Left lung (tissue), 14 donors: Measurements from ENCODE around the gene ETV2. TPM values are rescaled to one million over a fixed set of nuclear protein-coding genes. Genes with fewer than 3 reads are reported as not detected.
"Not testable (repeated sequence)": the region's sequence is repeated elsewhere in the genome, so short reads cannot be mapped to it uniquely, and the experiment has no call there.

ENCODE experiments used
- ATAC-seq: fragments of 200-7000 bp; cut with Tn5 transposase; one replicate; pipeline ENCODE4 v1.9.1; 2020; ENCODE audit warnings: moderate library complexity
- DNase-seq, 4 donors: peaks; one replicate each; pipeline ENCODE4 v3.0.0-alpha.2; 2013 to 2020
- H3K27ac ChIP-seq, 2 donors: fragments of 200-600 bp; sonication (generic) in 1 of 2; one replicate each; pipeline versions ENCODE4 v1.5.0 to v1.8.0; 2020 to 2021
- H3K27me3 ChIP-seq, 2 donors: fragments of 200-600 bp; sonication (generic) in 1 of 2; one replicate each; pipeline versions ENCODE4 v1.5.0 to v1.8.0; 2020 to 2021
- H3K36me3 ChIP-seq, 2 donors: fragments of 200-600 bp; sonication (generic) in 1 of 2; one replicate each; pipeline versions ENCODE4 v1.5.0 to v1.8.0; 2020 to 2021
- H3K4me1 ChIP-seq, 2 donors: fragments of 200-600 bp; one replicate each; pipeline ENCODE4 v1.8.0; 2021
- H3K4me3 ChIP-seq, 2 donors: fragments of 200-600 bp; sonication (generic) in 1 of 2; one replicate each; pipeline versions ENCODE4 v1.5.0 to v1.8.0; 2020 to 2021; ENCODE audit warnings: mild to moderate bottlenecking in 1 of 2
- H3K9me3 ChIP-seq, 2 donors: fragments of 200-600 bp; sonication (generic) in 1 of 2; one replicate each; pipeline versions ENCODE4 v1.5.0 to v1.8.0; 2020 to 2021
- intact Hi-C, 2 donors: fragments of 100-400 bp; cut with DNase I; formaldehyde crosslinking; loops; one replicate each; pipeline versions ENCODE4 v1.11.2 to v1.14.2; 2022
- long read RNA-seq, 12 donors: library from polyadenylated mRNA in 2 of 12; unstranded in 2 of 12; transcript quantifications; one replicate each; pipeline ENCODE4 v2.0.0 and lab custom pipeline, GENCODE V29; 2019 to 2026
- polyA plus RNA-seq, 6 donors: library from polyadenylated mRNA; unstranded; fragments of 120-200 nt; gene quantifications; one replicate each; pipeline ENCODE4 v1.2.1, GENCODE V29; 2013; ENCODE audit not compliant: insufficient read length in 6 of 6
- total RNA-seq, 2 donors: library from RNA; stranded (reverse); fragmentation: NEBNext Ultra II Directional; extraction: Animal tissue kit (Norgen Biotek cat#: 25700); gene quantifications; one replicate each; pipeline ENCODE4 v1.2.1, GENCODE V29; 2021
- TF ChIP-seq, protein P1 (sequence below), 2 donors: fragments of 200-600 bp; sonication (generic) in 1 of 2; IDR thresholded peaks; one replicate each; pipeline versions ENCODE4 v1.5.0 to v1.8.0; 2021; ENCODE audit warnings: antibody characterized with exemption in 2 of 2
- donor health status: DM: no; HTN: yes; CAD: no.
- donor health status: DM: no; HTN: no; CAD: no.

The ETV2 gene
- total RNA-seq = 1 to 10 TPM in 1 of 2 donors, under 1 TPM in 1; 0.79 to 1.0 TPM
- polyA plus RNA-seq = 1 to 10 TPM; 1.5 to 3.5 (median 2.2) TPM
- long read RNA-seq, donor 1, partial matches to known transcripts = 5 of 6 reads
- long read RNA-seq, donor 1, other reads (novel, unspliced or antisense) = 0 of 6 reads
- long read RNA-seq, donor 2, partial matches to known transcripts = 0 of 1 reads
- long read RNA-seq, donor 2, other reads (novel, unspliced or antisense) = 0 of 1 reads
- long read RNA-seq, donor 3, partial matches to known transcripts = 0 of 1 reads
- long read RNA-seq, donor 3, other reads (novel, unspliced or antisense) = 0 of 1 reads
- long read RNA-seq, donor 4, partial matches to known transcripts = 6 of 6 reads
- long read RNA-seq, donor 4, other reads (novel, unspliced or antisense) = 0 of 6 reads
- long read RNA-seq, donor 5 = 0 reads
- long read RNA-seq, donor 6 = 0 reads
- long read RNA-seq, donor 7 = 0 reads
- long read RNA-seq, donor 8, partial matches to known transcripts = 0 of 1 reads
- long read RNA-seq, donor 8, other reads (novel, unspliced or antisense) = 0 of 1 reads
- long read RNA-seq, donor 9 = 0 reads
- long read RNA-seq, donor 10, partial matches to known transcripts = 3 of 3 reads
- long read RNA-seq, donor 10, other reads (novel, unspliced or antisense) = 0 of 3 reads
- long read RNA-seq, donor 11 = 0 reads
- long read RNA-seq, donor 12 = 0 reads

- Histone ChIP-seq H3K9me3 (no peaks in the 10 kb centered on the region), H3K36me3 (peaks cover 0 to 19% of the 10 kb centered on the region in 2 donors), H3K4me3 (no peak within 1 kb of the TSS), H3K27me3 (no peaks in the 10 kb centered on the region), H3K4me1 (peaks cover 3 to 36% of the 10 kb centered on the region in 2 donors), H3K27ac (no peak within 1 kb of the TSS)
- TF ChIP-seq, protein P1, sequence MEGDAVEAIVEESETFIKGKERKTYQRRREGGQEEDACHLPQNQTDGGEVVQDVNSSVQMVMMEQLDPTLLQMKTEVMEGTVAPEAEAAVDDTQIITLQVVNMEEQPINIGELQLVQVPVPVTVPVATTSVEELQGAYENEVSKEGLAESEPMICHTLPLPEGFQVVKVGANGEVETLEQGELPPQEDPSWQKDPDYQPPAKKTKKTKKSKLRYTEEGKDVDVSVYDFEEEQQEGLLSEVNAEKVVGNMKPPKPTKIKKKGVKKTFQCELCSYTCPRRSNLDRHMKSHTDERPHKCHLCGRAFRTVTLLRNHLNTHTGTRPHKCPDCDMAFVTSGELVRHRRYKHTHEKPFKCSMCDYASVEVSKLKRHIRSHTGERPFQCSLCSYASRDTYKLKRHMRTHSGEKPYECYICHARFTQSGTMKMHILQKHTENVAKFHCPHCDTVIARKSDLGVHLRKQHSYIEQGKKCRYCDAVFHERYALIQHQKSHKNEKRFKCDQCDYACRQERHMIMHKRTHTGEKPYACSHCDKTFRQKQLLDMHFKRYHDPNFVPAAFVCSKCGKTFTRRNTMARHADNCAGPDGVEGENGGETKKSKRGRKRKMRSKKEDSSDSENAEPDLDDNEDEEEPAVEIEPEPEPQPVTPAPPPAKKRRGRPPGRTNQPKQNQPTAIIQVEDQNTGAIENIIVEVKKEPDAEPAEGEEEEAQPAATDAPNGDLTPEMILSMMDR (IDR thresholded peaks at IDR 0.05) = no peak
- intact Hi-C loops = no loop called here
- no peak for ATAC-seq
- DNase-seq = peak in 1 of 4 donors; percentile 55
Measured at GRCh38 chr19:35641515-35642151, at the start of gene ETV2. Gene ETV2 (plus strand): TSS chr19:35641745. CDS start chr19:35642461, 716 bp downstream.

GRCh38 chr19:35592226-35592625 lies 49.3 kb upstream of the ETV2 start:
- Histone ChIP-seq H3K27me3 (peaks cover 0 to 28% of the 10 kb centered on the region in 2 donors), H3K9me3 (no peaks in the 10 kb centered on the region), H3K36me3 (no peaks in the 10 kb centered on the region), H3K4me1 (no peaks in the 10 kb centered on the region), H3K4me3 (no peak overlapping the region), H3K27ac (no peak overlapping the region)
- DNase-seq = peak in 2 of 4 donors; percentile 23 to 53
- peak; percentile 58 for ATAC-seq
- TF ChIP-seq, protein P1 (IDR thresholded peaks at IDR 0.05) = peak; percentile 30 to 37
- intact Hi-C loops = no loop called here

GRCh38 chr19:35595026-35595425 lies 46.5 kb upstream of the ETV2 start:
- H3K4me3 ChIP-seq, H3K9me3 ChIP-seq, H3K27ac ChIP-seq, H3K4me1 ChIP-seq, DNase-seq, ATAC-seq, H3K36me3 ChIP-seq, intact Hi-C loops: not testable (repeated sequence)
- H3K27me3 ChIP-seq = peaks cover 0 to 28% of the 10 kb centered on the region in 2 donors

GRCh38 chr19:35595928-35596327 lies 45.6 kb upstream of the ETV2 start:
- no peak for DNase-seq
- intact Hi-C loops = no loop called here
- no peaks in the 10 kb centered on the region for H3K9me3 ChIP-seq
- no peak overlapping the region for H3K27ac ChIP-seq
- H3K36me3 ChIP-seq = no peaks in the 10 kb centered on the region
- H3K4me1 ChIP-seq = no peaks in the 10 kb centered on the region
- H3K4me3 ChIP-seq = no peak overlapping the region
- peaks cover 0 to 28% of the 10 kb centered on the region in 2 donors for H3K27me3 ChIP-seq
- TF ChIP-seq, protein P1 (IDR thresholded peaks at IDR 0.05) = no peak
- ATAC-seq = no peak

DNA sequence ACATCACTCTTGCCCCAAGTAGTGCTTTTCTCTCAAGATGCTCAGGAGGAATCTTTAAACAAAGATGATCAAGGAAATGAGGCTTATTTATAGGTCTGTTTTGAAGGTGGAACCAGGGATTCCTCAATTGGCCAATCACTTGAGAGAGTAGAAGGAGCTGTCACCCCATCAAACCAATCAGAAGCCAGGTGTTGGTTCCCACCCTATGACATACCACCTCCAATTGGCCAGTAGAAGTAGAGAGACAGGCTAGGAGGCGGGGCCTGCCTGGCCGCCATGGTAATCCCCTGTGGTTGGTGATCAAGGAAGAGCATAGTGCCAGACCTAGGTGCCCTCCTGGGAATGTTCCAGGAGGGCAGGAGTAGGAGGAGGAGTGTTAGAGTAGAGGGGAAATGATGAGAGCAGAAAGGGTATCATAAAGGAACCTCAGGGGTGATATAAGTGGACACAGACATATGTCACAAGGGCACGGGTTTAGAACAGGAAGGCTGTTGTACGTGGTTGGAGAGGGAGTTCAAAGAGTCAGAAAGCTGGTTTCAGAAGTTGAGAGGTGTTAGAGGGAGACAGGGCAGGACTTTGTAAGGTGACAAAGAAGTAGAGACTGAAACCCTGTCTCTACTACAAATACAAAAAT lies 45.1 kb upstream of the ETV2 start:
- H3K9me3 ChIP-seq = no peaks in the 10 kb centered on the region
- ATAC-seq (no peak), DNase-seq (no peak)
- no peak overlapping the region for H3K27ac ChIP-seq
- H3K27me3 ChIP-seq = peaks cover 0 to 28% of the 10 kb centered on the region in 2 donors
- intact Hi-C loops = no loop called here
- H3K4me3 ChIP-seq = no peak overlapping the region
- H3K4me1 ChIP-seq = no peaks in the 10 kb centered on the region
- TF ChIP-seq, protein P1 (IDR thresholded peaks at IDR 0.05) = no peak
- H3K36me3 ChIP-seq = no peaks in the 10 kb centered on the region
